COR-L47 (cell line): ENCODE results near the gene DDRGK1.

Experiments
- DNase-seq: peaks from one replicate; lab custom pipeline; 2025; lab: John Stamatoyannopoulos, UW

DDRGK1 gene

DNA sequence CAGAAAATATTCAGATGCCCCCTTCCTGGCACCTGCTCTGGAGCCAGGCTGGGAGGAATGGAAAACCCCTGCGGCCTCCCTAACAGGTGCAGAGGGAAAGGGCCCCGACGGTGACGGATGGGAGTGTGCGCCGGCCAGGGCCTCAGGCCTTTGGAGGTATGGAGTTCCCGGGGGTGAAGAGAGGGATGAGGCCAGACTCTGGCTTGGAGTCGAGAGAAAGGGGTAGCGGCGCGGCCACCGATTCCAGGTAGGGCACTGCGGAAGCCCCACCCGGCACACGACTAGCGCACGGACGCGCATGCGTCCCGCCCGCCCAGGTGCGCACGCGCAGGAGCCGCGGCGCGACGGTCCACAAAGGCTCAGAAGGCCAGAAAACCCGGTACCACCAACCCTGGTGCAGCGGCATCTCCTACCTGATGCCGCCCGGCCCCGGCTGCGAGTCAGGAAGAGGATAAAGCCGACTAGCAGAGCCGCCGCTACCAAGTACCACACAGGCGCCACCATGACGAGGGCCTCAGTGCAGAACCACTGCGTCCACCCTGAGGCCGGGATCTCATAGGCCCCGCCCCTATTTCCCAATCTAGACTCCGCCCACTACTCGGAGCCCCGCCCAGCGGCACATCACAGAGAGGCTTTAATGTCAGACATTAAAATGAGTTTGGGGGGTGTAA is at the start of gene DDRGK1:
Gene DDRGK1 (minus strand): TSS at position 559 of the 671 bp plus-strand sequence. CDS start 55 bp downstream, at position 504.
- DNase-seq, result peak; percentile 80

DNA sequence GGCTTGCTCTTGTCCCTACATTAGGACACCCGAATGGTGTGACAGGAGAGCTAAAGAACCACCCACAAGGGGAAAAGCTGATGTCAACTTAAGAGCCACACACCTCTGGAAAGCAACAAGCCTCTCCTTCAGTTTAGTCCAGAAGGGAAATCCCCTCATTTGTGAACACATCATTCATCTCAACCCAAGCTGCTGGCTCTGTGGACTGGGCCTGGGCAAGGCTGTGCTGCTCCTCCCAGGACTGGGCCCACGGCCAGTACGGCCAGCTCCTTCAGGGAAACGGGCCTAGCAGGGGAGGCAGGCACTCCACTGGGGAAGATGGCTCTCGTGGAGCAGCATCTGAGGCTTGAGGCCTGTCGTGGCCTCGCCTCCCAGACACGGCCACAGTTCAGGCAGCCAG is 47.3 kb upstream of the DDRGK1 start:
- no peak for DNase-seq

DNA sequence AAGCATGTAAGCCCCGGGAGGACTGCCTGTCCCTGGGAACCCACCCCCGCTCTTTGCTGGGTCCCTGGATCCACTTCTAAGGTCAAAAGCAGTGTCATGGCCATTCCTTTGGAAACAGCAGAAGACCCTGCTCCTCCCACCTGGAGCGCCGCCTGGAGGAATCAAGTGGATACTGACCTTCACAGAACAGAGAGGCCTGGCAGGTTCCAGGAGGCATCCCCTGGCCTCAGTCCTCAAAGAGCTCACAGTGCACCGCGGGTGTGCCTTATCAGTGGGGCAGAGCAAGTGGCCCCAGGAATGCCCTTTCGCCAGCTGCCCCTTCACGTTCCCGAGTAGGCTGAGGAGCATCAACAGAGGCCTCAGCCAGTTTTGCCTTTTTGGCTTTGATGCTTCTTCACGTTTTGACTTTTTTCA is 45.6 kb upstream of the DDRGK1 start:
- no peak for DNase-seq

DNA sequence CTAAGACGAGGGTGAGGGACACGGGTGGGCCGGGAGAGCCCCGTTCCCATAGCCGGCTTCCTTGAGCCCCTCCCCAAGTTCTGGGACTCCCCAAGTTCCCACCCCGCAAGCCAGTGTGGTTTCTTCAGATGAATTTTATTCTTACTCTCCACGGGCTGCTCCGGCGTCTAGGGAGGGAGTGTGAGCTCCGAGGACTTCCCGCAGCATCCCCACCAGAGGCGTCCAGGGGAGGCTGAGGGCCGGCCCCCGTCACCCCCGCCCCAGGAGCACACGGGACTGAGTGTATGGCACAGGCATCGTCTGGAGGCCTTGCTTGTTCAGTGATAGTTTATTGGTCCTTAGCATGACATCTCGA is 44.5 kb upstream of the DDRGK1 start:
- no peak for DNase-seq

DNA sequence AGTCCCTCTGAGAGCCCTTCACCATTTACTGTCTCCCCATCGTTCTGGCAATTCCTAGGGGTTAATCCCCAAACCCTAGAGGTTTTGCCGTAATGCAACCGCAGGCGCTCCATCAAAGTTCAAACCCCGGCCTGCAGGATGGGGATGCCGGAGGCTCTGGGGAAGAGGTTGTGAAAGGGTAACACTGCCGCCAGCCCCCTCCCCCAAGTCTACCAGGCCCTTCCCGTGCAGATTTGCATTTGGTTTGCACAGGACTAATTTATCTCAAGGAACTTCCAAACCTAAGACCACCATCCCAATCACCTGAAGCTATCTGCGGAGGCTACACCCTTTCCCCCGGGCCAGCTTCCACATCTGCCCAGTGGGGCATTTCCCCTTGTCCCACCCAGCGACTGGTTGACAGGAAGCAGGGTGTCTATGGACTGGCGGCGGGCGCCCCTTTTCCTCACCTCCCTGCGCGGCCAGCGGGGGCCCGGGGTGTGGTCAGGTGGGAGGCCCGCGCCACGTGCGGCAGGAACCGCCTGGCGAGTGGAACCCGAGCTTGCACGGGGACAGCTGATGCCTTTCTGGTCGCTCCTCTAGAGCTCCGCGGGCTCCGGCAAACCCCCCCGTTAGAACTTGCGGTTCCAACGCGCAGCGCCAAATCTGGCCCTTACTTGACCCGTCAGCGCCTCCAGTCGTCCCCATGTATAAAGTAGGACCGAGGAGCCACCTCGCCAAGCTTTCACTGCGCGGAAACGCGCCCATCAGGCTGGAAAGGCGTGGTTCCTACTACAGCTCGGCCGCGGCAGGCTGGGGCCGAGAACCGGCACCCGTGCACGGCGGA is 43.9 kb upstream of the DDRGK1 start:
- no peak for DNase-seq

DNA sequence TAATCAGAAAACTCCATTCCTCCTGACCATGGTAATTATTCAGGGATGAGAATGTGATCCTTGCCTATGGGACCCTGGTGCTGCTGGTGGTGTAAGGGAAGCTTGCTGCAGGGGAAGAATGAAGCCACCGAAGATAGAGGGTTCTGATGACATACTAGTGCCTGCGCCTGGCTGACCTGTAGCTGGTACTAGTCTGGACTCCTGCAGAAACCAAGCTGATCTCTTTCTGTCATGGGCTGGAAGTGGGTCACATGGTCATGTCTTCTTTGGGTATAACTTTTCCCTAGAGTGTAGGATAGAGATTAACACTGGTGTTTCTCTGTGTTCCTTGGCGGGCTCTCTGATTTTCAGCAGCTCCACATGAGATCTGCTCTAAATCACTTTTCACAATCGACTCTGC is 43.2 kb upstream of the DDRGK1 start:
- no peak for DNase-seq

DNA sequence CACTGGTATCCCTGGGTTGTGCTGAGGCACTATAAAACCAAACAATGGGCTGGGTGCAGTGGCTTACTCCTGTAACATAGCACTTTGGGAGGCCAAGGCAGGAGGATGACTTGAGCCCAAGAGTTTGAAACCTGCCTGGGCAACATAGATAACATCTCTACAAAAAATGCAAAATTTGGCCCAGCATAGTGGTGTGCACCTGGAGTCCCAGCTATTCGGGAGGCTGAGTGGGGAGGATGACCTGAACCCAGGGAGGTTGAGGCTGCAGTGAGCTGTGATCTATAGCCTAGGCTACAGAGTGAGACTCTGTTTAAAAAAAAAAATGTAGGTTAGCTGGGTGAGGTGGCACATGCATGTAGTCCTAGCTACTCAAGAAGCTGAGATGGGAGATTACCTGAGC is 42.2 kb upstream of the DDRGK1 start:
- DNase-seq, result no peak

DNA sequence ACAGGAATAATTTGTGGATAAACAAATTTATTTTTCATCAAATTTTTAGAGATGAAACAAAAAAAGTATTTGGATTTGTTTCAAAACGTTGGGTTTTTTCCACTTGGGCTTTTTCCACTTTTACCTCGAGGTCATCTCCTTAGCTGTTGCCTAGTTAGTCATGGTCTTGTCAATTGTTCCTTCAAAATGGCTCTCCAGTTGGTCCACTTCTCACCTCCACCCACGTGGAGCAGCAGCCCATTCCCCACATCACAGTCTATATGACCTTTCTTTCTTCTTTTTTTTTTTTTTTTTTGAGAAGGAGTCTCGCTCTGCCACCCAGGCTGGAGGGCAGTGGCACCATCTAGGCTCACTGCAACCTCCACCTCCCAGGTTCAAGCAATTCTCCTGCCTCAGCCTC is 41.2 kb upstream of the DDRGK1 start:
- DNase-seq, result no peak

DNA sequence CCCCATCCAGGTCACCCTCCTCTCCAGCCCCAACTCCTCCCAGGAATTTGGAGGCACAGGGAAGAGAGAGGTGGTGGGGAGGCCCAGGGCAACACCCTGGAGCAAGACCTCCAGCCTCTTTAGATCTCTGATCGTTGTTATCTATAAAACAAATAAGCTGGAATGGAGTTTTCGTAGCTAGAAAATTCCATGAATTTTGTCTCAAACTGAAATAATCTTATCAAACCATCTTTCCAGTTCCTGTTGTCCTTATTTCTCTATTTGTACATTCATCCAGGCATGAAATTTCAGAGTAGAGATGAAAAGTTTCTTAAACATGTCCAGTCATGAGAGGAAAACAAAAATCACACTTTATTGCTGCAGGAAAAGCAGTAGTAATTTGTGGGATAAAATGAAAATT is 40.7 kb upstream of the DDRGK1 start:
- DNase-seq, result no peak

DNA sequence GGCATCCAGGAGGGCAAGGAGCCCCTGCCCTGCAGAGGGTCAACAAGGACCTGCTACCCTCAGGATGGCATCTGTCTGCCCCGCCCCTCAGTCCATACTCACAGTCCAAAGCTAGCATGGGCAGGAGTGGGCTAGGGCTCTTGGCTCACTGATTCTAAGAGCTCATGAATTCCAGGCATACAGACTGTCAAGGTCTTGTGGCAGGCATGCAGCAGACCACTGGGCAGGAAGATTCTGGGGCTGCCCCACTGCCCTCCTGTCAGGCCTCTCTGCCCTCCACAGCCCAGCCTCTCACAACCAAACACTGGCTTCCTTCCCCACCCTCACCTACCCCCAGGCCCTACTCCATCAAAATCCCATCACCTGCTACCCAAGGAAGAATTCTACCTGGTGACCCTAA is 40.1 kb upstream of the DDRGK1 start:
- no peak for DNase-seq

DNA sequence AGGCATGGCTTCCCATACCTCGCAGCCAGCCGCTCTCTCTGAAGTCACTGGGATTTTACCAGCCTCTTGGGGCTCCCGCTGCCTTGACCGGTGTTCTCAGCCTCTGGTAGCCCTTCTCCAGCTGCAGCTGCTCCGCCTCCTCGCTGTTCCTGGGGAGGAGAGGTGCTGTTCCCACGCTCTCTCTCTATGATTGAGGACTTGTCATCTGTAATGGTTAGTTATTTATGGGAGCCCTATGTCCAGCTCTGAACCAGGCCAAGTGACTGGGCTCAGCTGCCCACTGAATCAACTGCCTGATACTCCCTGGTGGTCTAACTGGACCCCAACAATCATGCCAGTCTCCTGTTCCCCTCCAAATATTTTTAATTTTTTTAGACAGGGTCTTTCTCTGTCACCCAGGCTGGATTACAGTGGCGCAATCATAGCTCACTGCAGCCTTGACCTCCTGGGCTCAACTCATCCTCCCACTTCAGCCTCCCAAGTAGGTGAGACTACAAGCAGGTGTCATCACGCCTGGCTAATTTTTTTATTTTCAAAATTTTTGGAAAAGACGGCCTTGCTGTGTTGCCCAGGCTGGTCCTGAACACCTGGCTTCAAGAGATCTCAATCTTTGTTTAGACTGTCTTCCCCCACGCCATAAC is 39.4 kb upstream of the DDRGK1 start:
- no peak for DNase-seq

DNA sequence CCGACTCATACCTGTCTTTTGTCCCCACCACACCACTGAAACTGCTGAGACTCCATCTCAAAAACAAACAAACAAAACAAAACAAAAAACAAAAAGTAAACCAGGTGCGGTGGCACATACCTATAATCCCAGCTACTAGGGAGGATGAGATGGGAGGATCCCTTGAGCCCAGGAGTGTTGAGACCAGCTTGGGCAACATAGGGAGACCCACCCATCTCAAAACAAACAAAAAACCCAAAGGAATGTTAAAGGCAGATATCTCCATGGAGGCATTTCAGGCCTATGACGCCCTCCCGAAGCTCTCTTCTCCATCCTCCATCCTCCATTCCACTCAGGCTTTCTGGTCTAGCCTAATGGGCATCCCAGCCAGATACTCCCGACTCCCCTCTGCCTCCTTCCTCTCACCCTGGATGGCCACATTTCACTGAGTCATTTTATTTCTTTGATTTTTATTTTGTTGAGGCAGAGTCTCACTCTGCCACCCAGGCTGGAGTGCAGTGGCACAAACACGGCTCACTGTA is 37.8 kb upstream of the DDRGK1 start:
- no peak for DNase-seq

DNA sequence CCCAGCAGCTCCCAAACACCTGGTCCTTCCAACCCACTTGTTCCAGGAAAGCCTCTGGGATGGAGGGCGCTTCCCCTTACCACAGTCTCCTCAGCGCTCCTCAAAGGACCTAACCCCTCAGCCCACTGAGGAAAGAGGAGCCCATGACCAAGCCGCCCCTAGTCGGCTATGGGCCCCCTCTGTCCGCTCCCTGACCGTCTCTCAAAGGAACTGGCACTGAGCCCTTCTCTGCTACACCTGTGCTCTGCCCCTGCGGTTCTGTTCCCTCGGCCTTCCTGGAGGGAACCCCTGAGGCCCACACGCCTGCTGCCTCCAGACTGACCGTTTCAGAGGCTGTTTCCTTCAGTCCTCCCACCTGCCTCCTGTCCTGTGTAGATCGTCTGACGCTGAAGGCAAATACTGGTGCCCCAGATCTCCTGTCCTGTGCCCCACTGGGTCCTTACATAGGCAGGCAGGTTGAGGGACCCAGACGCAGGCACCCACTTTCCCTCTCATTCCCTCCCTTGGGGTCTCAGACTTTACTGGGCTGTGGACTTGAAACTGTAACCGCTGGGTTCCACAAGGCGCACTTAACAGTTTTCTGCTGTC is 36.4 kb upstream of the DDRGK1 start:
- DNase-seq, result no peak

DNA sequence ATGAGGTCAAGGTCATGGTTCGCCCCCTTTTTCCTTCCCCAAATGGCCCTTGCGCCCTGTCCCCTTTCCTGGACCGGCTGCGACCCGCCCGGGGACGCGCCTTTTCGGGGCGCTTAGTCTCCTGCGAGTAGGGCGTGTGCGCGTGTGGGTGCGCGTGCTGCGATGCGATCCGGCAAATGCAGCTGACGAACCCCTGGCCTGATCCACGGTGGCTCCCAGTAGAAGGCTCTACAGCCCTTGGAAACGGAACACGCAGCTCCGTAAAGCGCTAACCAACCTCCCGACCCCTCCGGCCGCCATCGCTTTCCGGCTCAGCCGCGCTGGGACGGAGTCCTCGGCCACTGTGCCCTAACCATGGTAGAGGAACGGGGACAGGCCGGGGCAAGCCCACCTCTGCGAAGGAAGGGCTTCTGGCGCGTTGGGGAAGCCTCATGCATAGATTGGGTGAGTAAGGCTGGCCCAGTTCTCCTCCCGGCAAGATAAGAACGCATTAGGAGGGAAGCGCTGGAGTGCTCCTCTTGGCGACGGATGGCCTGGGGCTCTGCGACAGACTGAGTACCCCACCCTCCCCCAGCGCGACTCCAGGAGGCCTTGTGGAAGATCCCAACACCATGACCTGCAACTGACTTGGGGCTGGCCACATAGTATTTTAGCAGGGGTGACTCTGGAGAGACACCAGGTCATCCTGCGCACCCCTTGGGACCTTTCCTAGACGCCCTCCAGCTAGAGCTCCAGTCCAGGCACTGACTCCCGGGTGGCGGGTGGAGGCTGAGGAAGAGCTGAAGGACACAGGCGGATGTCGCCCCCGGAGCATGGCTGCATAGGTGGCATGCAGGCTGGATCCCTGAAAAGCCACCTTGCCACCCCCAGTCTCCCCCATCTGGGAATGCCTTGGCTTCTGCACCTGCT is 35.6 kb upstream of the DDRGK1 start:
- DNase-seq, result no peak

DNA sequence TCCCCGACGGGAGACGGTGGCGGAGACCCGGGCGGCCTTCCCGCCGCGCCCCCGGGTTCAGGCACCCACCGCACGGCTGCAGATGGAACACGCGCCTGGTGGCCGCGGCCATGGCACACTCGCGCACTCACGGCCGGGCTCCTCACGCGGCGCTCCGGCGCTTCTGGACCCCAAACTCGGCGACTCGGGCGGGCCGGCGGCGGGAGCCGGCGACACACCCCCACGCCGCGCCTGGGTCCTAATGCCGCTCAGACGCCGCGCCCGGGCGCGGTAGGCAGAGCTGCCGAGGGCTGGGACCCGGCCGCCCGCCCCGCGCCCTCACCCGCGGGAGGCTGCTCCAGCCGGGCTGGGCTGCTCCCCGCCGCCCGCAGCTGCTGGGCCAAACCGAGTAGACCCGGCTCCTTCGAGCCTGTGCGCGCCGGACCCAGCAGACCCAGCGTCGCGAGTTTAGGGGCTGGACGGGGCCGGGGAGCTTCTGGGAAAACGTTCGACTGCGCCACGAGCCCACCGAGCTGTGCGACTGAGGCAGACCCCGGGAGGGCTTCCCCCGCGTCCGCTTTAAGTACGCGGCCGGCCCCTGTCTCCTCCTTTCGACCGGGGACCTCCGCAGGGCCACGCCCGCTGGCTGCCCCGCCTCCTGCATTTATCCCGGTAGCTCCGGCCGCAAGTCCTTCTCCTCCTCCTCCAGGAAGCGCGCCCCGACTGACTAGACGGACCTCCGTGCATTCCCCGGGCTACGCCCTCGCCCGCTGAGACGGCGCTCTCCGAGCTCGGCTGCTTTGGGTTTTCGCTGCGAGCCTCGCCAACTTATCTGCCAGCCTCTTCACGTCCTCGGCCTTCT is 34.8 kb upstream of the DDRGK1 start, which contains the start of gene SLC4A11:
Gene SLC4A11 (minus strand): TSS at position 165 of the 841 bp plus-strand sequence. CDS start 53 bp downstream, at position 112.
- DNase-seq, result no peak

DNA sequence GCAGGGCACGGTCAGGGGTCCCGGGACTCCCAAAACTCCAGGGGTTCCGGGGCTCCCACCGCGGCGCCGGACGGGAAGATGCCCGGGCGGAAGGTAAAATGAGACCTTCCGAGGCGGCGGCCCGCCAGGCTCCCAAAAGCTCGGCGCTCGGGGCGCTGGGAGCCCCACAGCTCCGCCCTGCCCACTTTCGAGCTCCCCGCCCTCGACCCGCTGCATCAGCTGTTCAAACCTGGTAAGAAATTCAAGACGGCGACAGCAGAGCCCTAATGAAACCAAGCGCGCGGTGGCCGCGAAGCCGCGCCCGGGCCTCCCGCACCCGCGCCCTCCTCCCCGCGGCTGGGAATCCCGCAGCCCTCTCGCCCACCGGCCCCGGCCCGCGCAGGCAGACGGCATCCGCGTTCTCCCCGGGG is 34.1 kb upstream of the DDRGK1 start:
- DNase-seq, result no peak

DNA sequence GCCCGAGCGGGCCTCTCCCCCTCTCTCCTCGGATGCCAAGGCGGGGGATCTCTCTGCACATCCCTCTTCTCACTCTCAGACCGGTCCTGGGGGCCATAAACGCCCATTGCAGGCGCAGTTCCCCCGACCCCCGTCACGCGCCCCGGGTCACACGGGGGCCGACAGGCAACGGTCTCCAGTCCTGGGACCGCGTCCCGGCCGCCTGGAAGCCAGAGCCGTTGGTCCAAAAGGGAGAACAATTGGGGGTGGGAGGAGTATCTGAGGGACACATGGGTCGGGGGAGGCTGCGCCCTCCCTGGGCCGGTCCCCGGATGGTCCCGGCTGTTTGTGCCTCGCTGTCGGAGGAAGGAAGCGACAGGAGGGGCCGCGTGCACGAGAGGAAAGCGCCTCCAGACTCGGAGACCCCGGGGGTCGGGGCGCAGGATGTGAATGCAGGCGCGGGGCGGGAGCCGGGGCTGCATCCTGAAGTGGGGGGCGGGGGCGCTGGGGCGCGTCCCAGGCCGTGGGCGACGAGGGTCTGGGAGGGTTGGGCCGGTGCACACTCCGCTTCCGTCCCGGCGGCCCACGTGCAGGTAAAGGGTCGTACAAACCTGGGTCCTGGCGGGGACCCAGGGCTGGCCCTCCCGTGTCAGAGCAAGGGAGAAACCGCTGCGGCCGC is 33.6 kb upstream of the DDRGK1 start:
- no peak for DNase-seq

DNA sequence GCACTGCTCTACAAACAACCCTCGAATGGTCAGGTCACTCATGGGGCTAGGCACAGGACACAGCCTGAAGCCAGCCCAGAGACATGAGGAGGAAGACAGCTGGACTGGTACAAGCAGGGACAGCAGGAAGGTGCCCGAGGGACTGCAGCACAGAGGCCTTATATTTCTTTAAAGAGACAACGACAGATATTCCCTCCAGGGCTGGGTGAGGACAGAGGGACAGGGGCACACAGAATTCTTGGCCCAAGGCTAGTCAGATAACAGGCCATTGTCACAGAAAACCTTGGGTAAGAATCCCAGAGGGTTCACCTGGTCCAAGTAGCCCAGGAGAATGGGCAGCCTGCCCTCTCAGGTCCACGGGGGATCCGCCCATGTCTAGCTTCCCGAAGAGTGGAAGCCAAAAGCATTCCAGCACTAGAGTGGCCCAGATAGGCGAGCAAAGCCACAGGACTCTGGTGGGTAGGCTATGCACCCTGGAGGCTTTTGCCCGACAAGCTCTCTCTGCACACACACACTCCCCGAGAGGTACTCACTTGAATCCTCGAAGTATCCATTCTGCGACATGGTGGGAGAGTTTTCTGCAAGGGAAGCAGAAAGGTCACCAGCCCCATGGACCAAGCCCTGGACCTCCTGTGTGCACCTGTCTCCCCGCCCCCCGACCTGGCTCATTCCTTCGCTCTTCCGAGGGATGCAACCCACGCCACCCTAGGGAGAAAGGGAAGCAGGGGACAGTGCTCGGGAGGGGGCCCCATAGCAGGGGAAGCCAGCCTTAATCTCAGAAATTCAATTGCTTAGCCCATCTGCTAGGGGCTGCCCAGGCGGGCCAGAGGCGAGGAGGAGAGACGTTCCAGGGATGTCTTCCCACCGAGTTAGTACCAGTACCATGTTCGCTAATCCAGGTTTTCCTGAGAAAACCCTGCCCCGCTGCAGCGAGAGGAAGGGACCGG is 32.8 kb upstream of the DDRGK1 start:
- DNase-seq, result no peak
